ENCODE measurements around the gene SPIRE1. TPM values are rescaled to one million over a fixed set of nuclear protein-coding genes. Genes with fewer than 3 reads are reported as not detected.

SPIRE1 gene
- polyA plus RNA-seq, 1 donor from 2014 or later: 22.2 TPM

DNA sequence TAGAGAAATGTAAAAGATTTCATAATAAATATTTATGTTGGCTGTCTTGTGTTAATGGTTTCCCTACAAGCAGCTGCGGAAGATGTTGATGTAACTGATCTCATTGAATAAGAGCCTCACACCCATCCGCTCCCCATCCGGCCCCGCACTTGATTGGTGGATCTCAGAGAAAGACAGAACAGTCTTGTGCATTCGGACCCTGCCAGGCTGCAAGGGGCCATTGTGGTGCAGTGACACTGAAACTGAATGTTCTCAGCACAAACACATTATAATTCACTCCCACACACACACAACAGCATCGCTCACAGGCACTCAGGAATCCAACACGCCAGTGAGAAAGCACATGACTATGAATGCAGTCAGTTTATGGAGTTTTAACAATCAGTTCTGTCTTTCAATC lies 202.4 kb downstream of the SPIRE1 start:
- H4K20me1 ChIP-seq (ENCODE audit: insufficient read depth): no peaks in the 10 kb centered on the region
- no peaks in the 10 kb centered on the region for H3F3A ChIP-seq (ENCODE audit: insufficient read depth, low read length, poor library complexity, severe bottlenecking)
- TF ChIP-seq, protein P1, sequence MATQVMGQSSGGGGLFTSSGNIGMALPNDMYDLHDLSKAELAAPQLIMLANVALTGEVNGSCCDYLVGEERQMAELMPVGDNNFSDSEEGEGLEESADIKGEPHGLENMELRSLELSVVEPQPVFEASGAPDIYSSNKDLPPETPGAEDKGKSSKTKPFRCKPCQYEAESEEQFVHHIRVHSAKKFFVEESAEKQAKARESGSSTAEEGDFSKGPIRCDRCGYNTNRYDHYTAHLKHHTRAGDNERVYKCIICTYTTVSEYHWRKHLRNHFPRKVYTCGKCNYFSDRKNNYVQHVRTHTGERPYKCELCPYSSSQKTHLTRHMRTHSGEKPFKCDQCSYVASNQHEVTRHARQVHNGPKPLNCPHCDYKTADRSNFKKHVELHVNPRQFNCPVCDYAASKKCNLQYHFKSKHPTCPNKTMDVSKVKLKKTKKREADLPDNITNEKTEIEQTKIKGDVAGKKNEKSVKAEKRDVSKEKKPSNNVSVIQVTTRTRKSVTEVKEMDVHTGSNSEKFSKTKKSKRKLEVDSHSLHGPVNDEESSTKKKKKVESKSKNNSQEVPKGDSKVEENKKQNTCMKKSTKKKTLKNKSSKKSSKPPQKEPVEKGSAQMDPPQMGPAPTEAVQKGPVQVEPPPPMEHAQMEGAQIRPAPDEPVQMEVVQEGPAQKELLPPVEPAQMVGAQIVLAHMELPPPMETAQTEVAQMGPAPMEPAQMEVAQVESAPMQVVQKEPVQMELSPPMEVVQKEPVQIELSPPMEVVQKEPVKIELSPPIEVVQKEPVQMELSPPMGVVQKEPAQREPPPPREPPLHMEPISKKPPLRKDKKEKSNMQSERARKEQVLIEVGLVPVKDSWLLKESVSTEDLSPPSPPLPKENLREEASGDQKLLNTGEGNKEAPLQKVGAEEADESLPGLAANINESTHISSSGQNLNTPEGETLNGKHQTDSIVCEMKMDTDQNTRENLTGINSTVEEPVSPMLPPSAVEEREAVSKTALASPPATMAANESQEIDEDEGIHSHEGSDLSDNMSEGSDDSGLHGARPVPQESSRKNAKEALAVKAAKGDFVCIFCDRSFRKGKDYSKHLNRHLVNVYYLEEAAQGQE (IDR thresholded peaks at IDR 0.05; ENCODE audit: borderline replicate concordance): no peak
- TF ChIP-seq TAF1 (IDR thresholded peaks at IDR 0.05; ENCODE audit: low read depth) (no peak), POLR2AphosphoS5 (IDR thresholded peaks at IDR 0.05) (no peak), EZH2 (IDR thresholded peaks at IDR 0.05; ENCODE audit: borderline replicate concordance, insufficient read depth, low read length, poor library complexity, severe bottlenecking) (no peak), SMC3 (conservative IDR thresholded peaks at IDR 0.05; ENCODE audit: poor library complexity) (no peak), EP300 (conservative IDR thresholded peaks at IDR 0.05; ENCODE audit: poor library complexity, severe bottlenecking) (no peak), RAD21 (conservative IDR thresholded peaks at IDR 0.05) (no peak), MXI1 (conservative IDR thresholded peaks at IDR 0.05; ENCODE audit: poor library complexity, severe bottlenecking) (no peak)
- TF ChIP-seq, protein P2, sequence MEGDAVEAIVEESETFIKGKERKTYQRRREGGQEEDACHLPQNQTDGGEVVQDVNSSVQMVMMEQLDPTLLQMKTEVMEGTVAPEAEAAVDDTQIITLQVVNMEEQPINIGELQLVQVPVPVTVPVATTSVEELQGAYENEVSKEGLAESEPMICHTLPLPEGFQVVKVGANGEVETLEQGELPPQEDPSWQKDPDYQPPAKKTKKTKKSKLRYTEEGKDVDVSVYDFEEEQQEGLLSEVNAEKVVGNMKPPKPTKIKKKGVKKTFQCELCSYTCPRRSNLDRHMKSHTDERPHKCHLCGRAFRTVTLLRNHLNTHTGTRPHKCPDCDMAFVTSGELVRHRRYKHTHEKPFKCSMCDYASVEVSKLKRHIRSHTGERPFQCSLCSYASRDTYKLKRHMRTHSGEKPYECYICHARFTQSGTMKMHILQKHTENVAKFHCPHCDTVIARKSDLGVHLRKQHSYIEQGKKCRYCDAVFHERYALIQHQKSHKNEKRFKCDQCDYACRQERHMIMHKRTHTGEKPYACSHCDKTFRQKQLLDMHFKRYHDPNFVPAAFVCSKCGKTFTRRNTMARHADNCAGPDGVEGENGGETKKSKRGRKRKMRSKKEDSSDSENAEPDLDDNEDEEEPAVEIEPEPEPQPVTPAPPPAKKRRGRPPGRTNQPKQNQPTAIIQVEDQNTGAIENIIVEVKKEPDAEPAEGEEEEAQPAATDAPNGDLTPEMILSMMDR (IDR thresholded peaks at IDR 0.05; ENCODE audit: poor library complexity, severe bottlenecking): no peak
- no peaks in the 10 kb centered on the region for H3K79me2 ChIP-seq (replicated peaks; ENCODE audit: insufficient read depth, low read length)
- H3K36me3 ChIP-seq (ENCODE audit: insufficient read depth, low read length): peaks cover 7% of the 10 kb centered on the region
- no peaks in the 10 kb centered on the region for H3K9me3 ChIP-seq (ENCODE audit: low read length)
- H3K4me2 ChIP-seq (ENCODE audit: low read length): no peak overlapping the region
- H2AFZ ChIP-seq (ENCODE audit: low read depth, low read length): no peak overlapping the region
- H3K4me3 ChIP-seq (ENCODE audit: low read length): no peak overlapping the region
- no peaks in the 10 kb centered on the region for H3K27me3 ChIP-seq (ENCODE audit: insufficient read depth, low read depth, low read length)
- H3K9ac ChIP-seq (ENCODE audit: low read length): no peak overlapping the region
- H3K9me2 ChIP-seq (ENCODE audit: insufficient read depth, low read length): no peaks in the 10 kb centered on the region
- no peak overlapping the region for H3K27ac ChIP-seq (ENCODE audit: low read length)

DNA sequence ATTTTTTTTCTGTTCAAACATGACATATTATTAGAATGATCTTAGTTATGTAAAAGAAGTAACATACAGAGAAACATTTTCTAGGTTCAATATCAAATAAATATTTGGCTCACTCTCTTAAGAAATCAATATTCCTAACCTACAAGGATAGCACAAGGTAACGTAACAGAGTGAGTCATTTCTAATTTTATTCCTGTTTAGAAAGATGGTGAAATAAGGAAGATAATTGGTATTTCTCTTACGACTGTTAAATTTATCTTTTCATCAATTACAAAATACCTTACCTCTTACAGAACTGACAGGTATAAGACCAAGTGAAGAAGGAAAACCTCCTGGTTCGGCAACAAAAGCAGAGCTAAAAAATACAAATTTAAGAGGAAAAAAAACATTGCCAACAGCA lies 205.1 kb downstream of the SPIRE1 start:
- H3K79me2 ChIP-seq (replicated peaks; ENCODE audit: insufficient read depth, low read length): no peaks in the 10 kb centered on the region
- H3K27me3 ChIP-seq (ENCODE audit: insufficient read depth, low read depth, low read length): no peaks in the 10 kb centered on the region
- no peak overlapping the region for H3K27ac ChIP-seq (ENCODE audit: low read length)

More for the DNA sequence above, 205.1 kb downstream of the SPIRE1 start:
- no peaks in the 10 kb centered on the region for H4K20me1 ChIP-seq (ENCODE audit: insufficient read depth)
- no peak overlapping the region for H3K4me3 ChIP-seq (ENCODE audit: low read length)
- no peak overlapping the region for H3K9ac ChIP-seq (ENCODE audit: low read length)
- no peaks in the 10 kb centered on the region for H3F3A ChIP-seq (ENCODE audit: insufficient read depth, low read length, poor library complexity, severe bottlenecking)
- H3K36me3 ChIP-seq (ENCODE audit: insufficient read depth, low read length): peaks cover 12% of the 10 kb centered on the region
- H3K9me2 ChIP-seq (ENCODE audit: insufficient read depth, low read length): no peaks in the 10 kb centered on the region
- H2AFZ ChIP-seq (ENCODE audit: low read depth, low read length): no peak overlapping the region
- H3K4me2 ChIP-seq (ENCODE audit: low read length): no peak overlapping the region
- TF ChIP-seq, protein P1 (IDR thresholded peaks at IDR 0.05; ENCODE audit: borderline replicate concordance): no peak
- TF ChIP-seq RAD21 (conservative IDR thresholded peaks at IDR 0.05) (no peak), EZH2 (IDR thresholded peaks at IDR 0.05; ENCODE audit: borderline replicate concordance, insufficient read depth, low read length, poor library complexity, severe bottlenecking) (no peak), TAF1 (IDR thresholded peaks at IDR 0.05; ENCODE audit: low read depth) (no peak), POLR2AphosphoS5 (IDR thresholded peaks at IDR 0.05) (no peak), MXI1 (conservative IDR thresholded peaks at IDR 0.05; ENCODE audit: poor library complexity, severe bottlenecking) (no peak), EP300 (conservative IDR thresholded peaks at IDR 0.05; ENCODE audit: poor library complexity, severe bottlenecking) (no peak), SMC3 (conservative IDR thresholded peaks at IDR 0.05; ENCODE audit: poor library complexity) (no peak)
- TF ChIP-seq, protein P2 (IDR thresholded peaks at IDR 0.05; ENCODE audit: poor library complexity, severe bottlenecking): no peak
- no peaks in the 10 kb centered on the region for H3K9me3 ChIP-seq (ENCODE audit: low read length)

All from neural cell (in vitro differentiated cells).